Testis (tissue), 3 donors: Measurements from ENCODE around the gene SLC19A1. TPM values are rescaled to one million over a fixed set of nuclear protein-coding genes. Genes with fewer than 3 reads are reported as not detected.

ENCODE experiments used
- DNase-seq: peaks from one replicate; pipeline ENCODE4 v3.0.0-alpha.2; 2019
- H3K27ac ChIP-seq, 2 donors: fragments of 200-600 bp; sonication (generic); one replicate each; pipeline ENCODE4 v1.5.1; 2019
- H3K27me3 ChIP-seq: fragments of 200-600 bp; sonication (generic); one replicate; pipeline ENCODE4 v1.5.1; 2019
- H3K36me3 ChIP-seq: fragments of 200-600 bp; sonication (generic); one replicate; pipeline ENCODE4 v1.5.1; 2017; ENCODE audit warnings: low read depth; ENCODE audit errors: missing control alignments
- H3K4me1 ChIP-seq: fragments of 200-600 bp; sonication (generic); one replicate; pipeline ENCODE4 v1.5.1; 2019
- H3K4me3 ChIP-seq, 2 donors: fragments of 200-600 bp; sonication (generic); one replicate each; pipeline ENCODE4 v1.5.1; 2017 to 2019
- H3K9me3 ChIP-seq: fragments of 200-600 bp; sonication (generic); one replicate; pipeline ENCODE4 v1.5.1; 2017
- CTCF ChIP-seq, 3 experiments: fragments of 450-650 bp in 2 of 3; fragments of 200-600 bp in 1 of 3; sonication (generic) in 1 of 3; IDR thresholded peaks; one replicate each; pipeline ENCODE4 v1.5.1; 2016 to 2019; ENCODE audit warnings: antibody characterized with exemption in 3 of 3, mild to moderate bottlenecking in 2 of 3, moderate library complexity in 1 of 3
- POLR2A ChIP-seq: fragments of 450-650 bp; IDR thresholded peaks from one replicate; pipeline ENCODE4 v1.6.1; 2017; ENCODE audit warnings: antibody characterized with exemption, mild to moderate bottlenecking, moderate library complexity
- WGBS, 2 donors: methylation state at CpG; one replicate each; pipeline ENCODE4 v1.1.5; 2018; 5-methylcytosine and 5-hydroxymethylcytosine counted together
- intact Hi-C: fragments of 100-400 bp; cut with DNase I; formaldehyde crosslinking; loops from one replicate; pipeline ENCODE4 v1.15.1; 2023; ENCODE audit warnings: low total_unique reads
- polyA plus RNA-seq: library from polyadenylated mRNA; stranded (reverse); fragments of 350-450 nt; fragmentation: Illumina TruSeq; extraction: RNeasy Lipid Tissue Mini Kit (QIAGEN cat#74804); gene quantifications from one replicate; pipeline ENCODE4 v1.2.3, GENCODE V29; 2014; ENCODE audit warnings: low read depth, low replicate concordance; ENCODE audit not compliant: insufficient read depth
- total RNA-seq, 2 donors: library from RNA; depleted of rRNA; stranded (reverse); fragments of >200 nt; gene quantifications; one replicate each; pipeline ENCODE4 v1.2.3, GENCODE V29; 2016

The SLC19A1 gene
- total and polyA plus RNA-seq, 3 donors from 2014 or later = 5.5 to 17.4 (median 15.7) TPM

- H3K36me3 ChIP-seq = no peaks in the 10 kb centered on the region
- no peak overlapping the region for H3K4me3 ChIP-seq
- TF ChIP-seq CTCF (IDR thresholded peaks at IDR 0.05) (no peak), POLR2A (no peak)
- intact Hi-C loops = no loop called here
- no peak overlapping the region for H3K27ac ChIP-seq
- H3K4me1 ChIP-seq = no peaks in the 10 kb centered on the region
- 87 to 92% methylated on average over 9 of the region's 9 CpGs for WGBS, 2 donors
- DNase-seq = no peak
- no peaks in the 10 kb centered on the region for H3K27me3 ChIP-seq
- H3K9me3 ChIP-seq = no peaks in the 10 kb centered on the region
These were observed 81.5 kb downstream of the SLC19A1 start for GRCh38 chr21:45460611-45461368.

GRCh38 chr21:45460011-45460565, 82.2 kb downstream of the SLC19A1 start:
- 91 to 93% methylated on average over 12 to 23 of the region's 23 CpGs for WGBS, 2 donors
- Histone ChIP-seq H3K4me1 (peaks cover under 1% of the 10 kb centered on the region), H3K9me3 (no peaks in the 10 kb centered on the region), H3K27ac (no peak overlapping the region), H3K4me3 (no peak overlapping the region), H3K36me3 (no peaks in the 10 kb centered on the region), H3K27me3 (no peaks in the 10 kb centered on the region)
- DNase-seq = no peak
- intact Hi-C loops = no loop called here
- TF ChIP-seq CTCF (IDR thresholded peaks at IDR 0.05) (no peak), POLR2A (no peak)

GRCh38 chr21:45459171-45460010, 82.8 kb downstream of the SLC19A1 start:
- WGBS, 2 donors = 78 to 94% methylated on average over 6 to 23 of the region's 23 CpGs
- no peak for TF ChIP-seq POLR2A
- TF ChIP-seq CTCF (IDR thresholded peaks at IDR 0.05) = no peak
- Histone ChIP-seq H3K27ac (no peak overlapping the region), H3K4me1 (peaks cover 2% of the 10 kb centered on the region), H3K4me3 (no peak overlapping the region), H3K27me3 (no peaks in the 10 kb centered on the region), H3K9me3 (no peaks in the 10 kb centered on the region), H3K36me3 (no peaks in the 10 kb centered on the region)
- intact Hi-C loops = no loop called here
- DNase-seq = no peak

GRCh38 chr21:45458281-45459170, 83.7 kb downstream of the SLC19A1 start:
- peaks cover 2% of the 10 kb centered on the region for H3K4me1 ChIP-seq
- TF ChIP-seq POLR2A (no peak), CTCF (IDR thresholded peaks at IDR 0.05) (no peak)
- no peak overlapping the region for H3K4me3 ChIP-seq
- intact Hi-C loops = no loop called here
- 85 to 88% methylated on average over 19 to 30 of the region's 30 CpGs for WGBS, 2 donors
- no peaks in the 10 kb centered on the region for H3K9me3 ChIP-seq
- H3K36me3 ChIP-seq = no peaks in the 10 kb centered on the region
- no peak overlapping the region for H3K27ac ChIP-seq
- no peaks in the 10 kb centered on the region for H3K27me3 ChIP-seq
- DNase-seq = no peak
